CD4-positive, alpha-beta T cell treated with Interleukin-17A for 1 hour (primary cell): ENCODE results near the gene PDK1.
"Not testable (repeated sequence)": the region's sequence is repeated elsewhere in the genome, so short reads cannot be mapped to it uniquely, and the experiment has no call there.

Experiments used
- DNase-seq: peaks from one replicate; pipeline ENCODE4 v3.0.0-alpha.2; 2020

PDK1 gene

DNA sequence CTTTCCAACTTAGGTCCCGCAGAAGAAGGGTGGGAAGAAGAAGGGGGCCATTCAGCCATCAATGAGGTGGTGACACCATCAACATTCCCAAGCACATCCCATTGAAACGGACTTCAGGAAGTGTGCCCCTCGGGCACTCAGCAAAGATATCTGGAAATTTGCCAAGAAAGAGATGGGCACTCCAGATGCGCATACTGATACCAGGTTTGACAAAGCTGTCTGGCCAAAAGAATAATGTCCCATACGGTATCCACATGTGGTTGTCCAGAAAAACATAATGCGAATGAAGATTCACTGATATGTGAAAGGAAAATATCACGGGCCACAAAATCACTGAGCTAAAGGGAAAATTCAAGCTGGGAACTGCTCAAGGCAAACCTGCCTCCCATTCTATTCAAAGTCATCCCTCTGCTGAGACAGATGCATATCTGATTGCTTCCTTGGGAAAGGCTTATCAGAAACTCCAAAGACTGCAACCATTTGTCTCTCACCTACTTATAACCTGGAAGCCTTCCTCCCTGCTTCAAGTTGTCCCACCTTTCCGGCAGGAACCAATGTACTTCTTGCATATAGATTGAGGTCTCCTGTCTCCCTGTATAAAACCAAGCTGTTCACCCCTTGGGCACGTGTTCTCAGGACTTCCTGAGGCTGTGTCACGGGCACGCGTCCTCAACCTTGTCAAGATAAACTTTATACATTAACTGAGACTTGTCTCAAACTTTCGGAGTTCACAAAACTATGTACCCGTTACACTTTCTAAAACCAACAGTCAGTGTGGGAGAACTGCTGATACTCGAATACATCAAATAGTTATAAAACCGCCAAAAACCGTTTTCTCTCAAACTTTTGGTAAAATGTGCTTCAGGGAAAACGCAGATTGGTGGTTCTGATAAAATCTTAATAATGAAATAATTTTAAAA is 1.3 kb upstream of the PDK1 start:
- DNase-seq: no peak

- DNase-seq: no peak
These were observed 693 bp upstream of the PDK1 start for GRCh38 chr2:172555272-172555521.

DNA sequence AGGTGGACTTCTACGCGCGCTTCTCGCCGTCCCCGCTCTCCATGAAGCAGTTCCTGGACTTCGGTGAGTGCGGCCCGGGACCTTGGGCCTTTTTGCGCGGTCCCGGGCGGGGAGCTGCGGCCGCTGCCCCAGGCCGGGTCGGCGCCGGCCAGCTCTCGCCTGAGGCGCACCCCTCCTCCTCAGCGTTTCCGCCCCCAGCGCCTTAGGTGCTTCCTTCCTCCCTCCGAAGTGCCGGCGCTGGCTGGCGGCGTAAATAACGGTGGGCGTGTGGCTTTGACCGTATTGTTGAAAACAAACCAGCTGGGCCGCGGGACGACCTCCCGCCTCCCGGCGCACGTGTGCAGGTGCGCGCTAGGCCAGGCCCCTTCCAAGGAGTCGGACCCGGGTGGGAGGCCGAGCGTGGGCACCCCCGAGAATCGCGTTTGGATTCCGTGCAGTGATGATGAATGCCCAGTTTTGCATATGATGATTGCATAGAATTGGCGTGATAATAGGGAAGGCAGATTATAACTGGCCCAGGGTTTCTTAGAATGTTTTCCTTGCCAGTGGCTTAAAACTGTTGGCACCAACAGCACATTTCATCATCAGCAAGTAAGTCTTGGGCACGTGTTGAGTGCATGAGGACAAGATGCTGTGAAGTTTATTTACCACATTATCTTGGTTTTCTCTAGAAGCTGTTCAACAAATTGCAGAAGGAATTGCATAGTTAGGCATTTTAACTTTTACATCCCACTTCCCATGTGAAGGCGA is 569 bp downstream of the PDK1 start:
- DNase-seq: peak; percentile 61

- DNase-seq: no peak
These were observed 2.5 kb downstream of the PDK1 start for GRCh38 chr2:172558372-172558771.

DNA sequence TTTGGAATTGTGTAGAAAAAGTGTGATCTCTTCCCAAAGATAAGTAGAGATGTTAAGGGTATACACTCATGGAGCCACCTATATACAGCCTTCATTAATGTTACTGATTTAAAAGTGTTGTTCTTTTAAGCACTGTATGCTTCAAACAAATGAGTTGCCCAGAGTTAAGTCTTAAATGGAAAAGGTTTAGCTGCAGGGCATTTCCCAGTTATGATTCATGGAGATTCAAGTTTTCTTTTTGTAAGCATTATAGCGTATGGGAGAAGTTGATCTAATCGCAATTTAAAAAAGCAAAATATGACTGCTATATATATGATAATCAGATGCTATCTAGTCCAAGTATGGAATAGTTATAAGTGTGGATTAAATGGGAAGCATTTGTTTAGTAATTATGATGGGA is 4.8 kb downstream of the PDK1 start:
- DNase-seq: no peak

DNA sequence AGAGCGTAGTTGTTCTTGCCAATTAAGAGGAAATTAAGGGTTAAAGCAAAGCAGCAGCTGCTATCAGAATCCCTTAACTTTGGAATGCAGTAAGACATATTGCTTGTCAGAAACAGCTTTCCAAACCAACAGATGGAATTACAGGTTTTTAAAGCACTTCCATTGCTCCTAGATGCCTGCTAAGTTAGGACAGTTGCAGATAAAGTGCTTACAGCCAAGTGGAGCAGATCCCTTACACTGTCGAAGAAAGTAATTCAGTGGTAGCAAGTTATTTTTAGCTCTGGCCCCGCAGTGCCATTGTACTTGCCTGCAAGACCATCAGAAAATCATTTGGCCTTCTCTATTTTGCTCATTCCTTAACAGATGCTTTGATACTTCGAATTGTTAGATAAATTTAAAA is 5.4 kb downstream of the PDK1 start:
- no peak for DNase-seq

DNA sequence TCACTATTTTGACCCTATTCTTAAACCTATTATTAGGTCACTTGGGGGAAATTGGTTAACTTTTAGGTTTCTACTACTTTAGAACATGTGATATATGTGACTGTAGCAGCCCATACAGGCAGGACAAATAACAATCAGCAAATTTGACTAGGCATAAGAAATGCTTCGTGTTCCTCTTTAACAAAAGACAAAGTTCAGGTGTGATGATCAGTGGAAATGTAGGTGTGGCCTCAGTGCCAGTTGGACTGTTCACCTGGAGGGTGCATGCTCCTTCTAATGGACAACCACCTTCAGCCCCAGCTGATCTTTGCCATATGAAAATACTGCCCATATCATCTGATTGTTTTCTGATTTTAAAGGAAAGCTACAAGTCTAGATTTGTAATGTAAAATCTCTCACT is 6.4 kb downstream of the PDK1 start:
- no peak for DNase-seq

- no peak for DNase-seq
These were observed 8.5 kb downstream of the PDK1 start for GRCh38 chr2:172564376-172564775.

GRCh38 chr2:172571245-172571644 is 15.4 kb downstream of the PDK1 start:
- DNase-seq: no peak

- DNase-seq: no peak
These were observed 17.1 kb downstream of the PDK1 start for GRCh38 chr2:172572981-172573380.

DNA sequence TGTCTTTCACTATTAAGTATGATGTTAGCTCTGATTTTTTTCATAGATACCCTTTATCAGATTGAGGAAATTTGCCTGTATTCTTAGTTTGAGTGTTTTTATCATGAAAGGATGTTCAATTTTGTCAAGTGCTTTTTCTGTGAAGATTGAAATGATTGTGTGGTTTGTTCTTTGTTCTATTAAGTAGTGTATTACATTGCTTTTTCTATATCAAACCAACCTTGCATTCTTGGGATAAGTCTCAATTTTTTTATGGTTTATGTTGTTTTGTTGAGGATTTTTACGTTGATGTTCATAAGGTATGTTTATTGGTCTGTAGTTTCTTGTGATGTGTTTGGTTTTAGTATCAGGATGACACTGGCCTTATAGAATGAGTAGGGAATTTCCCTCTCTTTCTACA is 19.1 kb downstream of the PDK1 start:
- no peak for DNase-seq

DNA sequence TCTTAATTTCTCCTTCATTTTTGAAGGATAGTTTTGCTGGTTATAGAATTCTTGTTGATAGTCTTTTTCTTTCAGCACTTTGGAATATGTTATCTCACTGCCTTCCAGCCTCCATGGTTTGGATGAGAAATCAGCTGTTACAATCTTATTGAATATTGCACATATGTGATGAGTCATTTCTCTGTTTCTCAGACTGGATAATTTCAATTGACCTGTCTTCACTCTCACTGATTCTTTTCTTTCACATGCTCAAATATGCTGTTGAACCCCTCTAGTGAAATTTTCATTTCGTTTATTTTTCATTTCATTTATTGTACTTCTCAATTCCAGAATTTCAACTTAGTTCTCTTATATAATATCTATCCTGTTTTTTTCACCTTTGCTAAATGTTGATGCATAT is 22.2 kb downstream of the PDK1 start:
- no peak for DNase-seq

DNA sequence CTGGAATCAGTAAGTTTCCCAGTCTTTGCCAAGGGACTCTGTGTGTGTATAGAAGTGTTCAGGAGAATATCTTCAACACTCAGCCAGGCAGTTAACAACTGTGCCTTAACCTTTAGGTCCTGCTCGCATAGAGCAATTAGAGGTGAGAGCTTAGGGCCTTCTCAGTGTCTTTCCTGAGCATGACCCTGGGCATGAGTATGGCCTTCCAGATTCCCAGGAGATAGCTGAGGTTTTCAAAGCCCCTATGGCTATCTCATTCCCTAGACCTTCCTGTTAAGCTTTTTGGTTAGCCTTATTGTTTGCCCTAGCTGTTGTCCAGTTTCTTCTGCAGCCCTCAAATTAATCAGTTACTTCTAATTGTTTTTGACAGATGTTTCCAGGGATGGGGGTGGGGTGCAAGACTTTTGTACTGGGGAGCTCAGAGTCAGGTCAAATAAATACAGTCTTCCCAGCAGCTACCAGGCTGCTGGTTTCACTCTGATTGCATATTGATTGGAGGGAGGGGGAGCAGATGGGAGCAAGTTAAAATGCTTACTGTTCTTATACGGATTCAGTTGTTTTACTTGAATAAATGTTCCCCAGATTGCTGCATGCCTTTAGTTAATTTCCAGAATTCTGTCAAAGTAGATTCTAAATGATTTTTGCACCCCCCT is 23.1 kb downstream of the PDK1 start:
- DNase-seq: no peak

DNA sequence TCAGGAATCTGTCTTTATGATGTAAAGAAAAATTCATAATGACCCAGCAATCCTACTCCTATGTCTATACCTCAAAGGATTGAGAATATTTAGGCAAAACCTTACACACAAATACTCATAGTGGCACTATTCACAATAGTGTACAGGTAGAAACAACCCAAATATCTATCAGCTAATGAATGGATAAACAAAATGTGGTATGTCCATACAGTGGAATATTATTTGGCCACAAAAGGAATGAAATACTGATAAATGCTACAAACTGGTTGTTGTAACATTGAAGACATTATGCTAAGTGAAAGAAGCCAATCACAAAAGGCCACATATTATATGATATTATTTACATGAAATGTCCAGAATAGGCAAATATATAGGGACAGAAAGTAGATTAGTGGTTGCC is 24.7 kb downstream of the PDK1 start:
- no peak for DNase-seq

GRCh38 chr2:172582656-172583055 is 26.8 kb downstream of the PDK1 start:
- DNase-seq: no peak

DNA sequence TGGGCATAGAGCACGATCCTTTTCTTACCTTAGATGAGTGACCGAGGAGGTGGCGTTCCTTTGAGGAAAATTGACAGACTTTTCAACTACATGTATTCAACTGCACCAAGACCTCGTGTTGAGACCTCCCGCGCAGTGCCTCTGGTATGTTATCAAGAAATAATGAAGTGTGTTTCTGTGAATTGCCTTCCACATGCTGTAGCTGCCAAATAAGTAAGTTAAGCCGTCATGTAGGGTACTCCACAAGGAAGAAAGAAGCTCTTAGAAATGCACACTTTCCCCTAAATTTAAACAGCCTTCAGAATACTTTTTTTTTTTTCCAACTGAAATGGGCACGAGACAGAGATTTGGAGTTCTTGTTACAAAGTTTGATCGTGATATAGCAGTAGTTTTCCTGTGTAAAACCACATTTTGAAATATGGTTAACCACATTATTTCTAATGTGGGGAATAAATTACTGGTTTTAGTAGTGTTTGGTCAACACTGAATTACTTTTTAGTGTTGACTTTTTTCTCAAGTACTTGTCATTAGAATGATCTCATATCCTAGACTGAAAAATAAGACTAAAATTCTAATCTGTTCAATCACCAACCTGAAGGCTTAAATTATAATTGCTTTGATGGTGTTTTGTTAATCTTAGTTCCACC is 30.5 kb downstream of the PDK1 start:
- DNase-seq: peak; percentile 1

GRCh38 chr2:172587231-172587630 is 31.3 kb downstream of the PDK1 start:
- not testable (repeated sequence) for DNase-seq

- no peak for DNase-seq
These were observed 33.0 kb downstream of the PDK1 start for GRCh38 chr2:172588931-172589330.

DNA sequence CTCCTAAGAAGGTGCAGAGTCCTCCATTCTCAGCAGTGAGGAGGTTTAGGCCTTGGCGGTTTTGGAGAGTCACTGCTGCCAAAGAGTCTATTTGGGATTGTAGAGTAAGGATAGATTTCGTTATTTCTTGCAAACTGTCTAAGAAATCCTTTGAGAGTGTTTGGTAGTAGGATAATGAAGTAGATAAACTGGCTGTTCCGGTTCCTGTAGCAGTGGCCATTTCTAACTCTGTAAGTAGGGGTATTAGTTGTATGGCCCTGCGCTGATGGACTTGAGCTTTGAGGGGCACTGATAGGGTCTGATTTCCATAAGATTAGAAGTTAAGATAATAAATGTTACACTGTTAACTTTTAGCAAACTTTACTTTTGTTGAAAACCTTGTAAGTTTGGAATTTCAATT is 35.5 kb downstream of the PDK1 start:
- not testable (repeated sequence) for DNase-seq

- DNase-seq: not testable (repeated sequence)
These were observed 36.3 kb downstream of the PDK1 start for GRCh38 chr2:172592190-172592589.

GRCh38 chr2:172596776-172597175 is 40.9 kb downstream of the PDK1 start:
- DNase-seq: no peak

GRCh38 chr2:172597176-172597842 is 41.4 kb downstream of the PDK1 start:
- no peak for DNase-seq

DNA sequence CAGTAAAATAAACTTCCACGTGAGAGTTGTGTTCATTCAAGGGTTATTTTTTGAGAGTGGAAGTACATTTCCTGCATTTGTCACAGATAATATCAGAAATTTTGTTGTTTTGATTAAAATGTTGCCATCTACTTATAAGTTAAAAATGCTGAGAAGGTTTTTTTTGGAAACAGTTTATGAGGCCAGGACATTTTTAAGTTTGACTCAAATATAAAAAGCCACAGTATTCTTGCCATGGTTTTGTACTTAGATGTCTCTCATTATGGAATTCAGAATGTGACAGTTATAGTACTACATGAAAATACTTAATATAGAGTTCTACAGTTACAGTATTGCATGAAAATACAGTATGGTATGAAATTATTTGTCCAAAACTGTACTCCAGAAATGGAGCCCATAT is 44.1 kb downstream of the PDK1 start:
- DNase-seq: no peak
